Trophoblast cell (in vitro differentiated cells and primary cell): Measurements from ENCODE around the gene HECW1.

Experiments
- DNase-seq, 2 donors: peaks; one replicate each; pipeline ENCODE4 v3.0.0-alpha.2; 2016
- H2AFZ ChIP-seq: 2 replicates; pipeline ENCODE4 v1.6.1; 2013; ENCODE audit warnings: low read length, moderate library complexity, mild to moderate bottlenecking; ENCODE audit not compliant: insufficient read depth, poor library complexity
- H2AK5ac ChIP-seq: 2 replicates; pipeline ENCODE4 v1.6.1; 2013; ENCODE audit warnings: mild to moderate bottlenecking, low read length
- H2BK120ac ChIP-seq: 2 replicates; pipeline ENCODE4 v1.6.1; 2013; ENCODE audit warnings: low read length, mild to moderate bottlenecking, moderate library complexity; ENCODE audit not compliant: insufficient read depth, poor library complexity
- H2BK12ac ChIP-seq: 2 replicates; pipeline ENCODE4 v1.6.1; 2013; ENCODE audit warnings: mild to moderate bottlenecking, low read length, moderate library complexity
- H2BK5ac ChIP-seq: 2 replicates; pipeline ENCODE4 v1.6.1; 2013; ENCODE audit warnings: low read length, low read depth, moderate library complexity, mild to moderate bottlenecking; ENCODE audit not compliant: poor library complexity
- H3K14ac ChIP-seq: 2 replicates; pipeline ENCODE4 v1.6.1; 2013; ENCODE audit warnings: mild to moderate bottlenecking, low read length
- H3K18ac ChIP-seq: 2 replicates; pipeline ENCODE4 v1.6.1; 2013; ENCODE audit warnings: mild to moderate bottlenecking, low read length
- H3K23ac ChIP-seq: 2 replicates; pipeline ENCODE4 v1.6.1; 2013; ENCODE audit warnings: low read length
- H3K27ac ChIP-seq: 2 replicates; pipeline ENCODE4 v1.5.1; 2013; ENCODE audit warnings: low read depth, mild to moderate bottlenecking, inconsistent platforms, low read length, moderate library complexity
- H3K27me3 ChIP-seq: 2 replicates; pipeline ENCODE4 v1.6.1; 2013; ENCODE audit warnings: inconsistent platforms, mild to moderate bottlenecking, low read length, moderate library complexity; ENCODE audit not compliant: insufficient read depth
- H3K36me3 ChIP-seq, 2 experiments: 1 replicate in 1 of 2; 2 replicates in 1 of 2; pipeline ENCODE4 v1.6.1; 2013; ENCODE audit warnings: low read length in 2 of 2, mild to moderate bottlenecking in 2 of 2, moderate library complexity in 1 of 2; ENCODE audit not compliant: insufficient read depth in 2 of 2, control insufficient read depth in 1 of 2
- H3K4ac ChIP-seq: 2 replicates; pipeline ENCODE4 v1.6.1; 2013; ENCODE audit warnings: low read depth, mild to moderate bottlenecking, low read length, moderate library complexity
- H3K4me1 ChIP-seq, 2 experiments: 1 replicate in 1 of 2; 2 replicates in 1 of 2; pipeline ENCODE4 v1.6.1; 2013; ENCODE audit warnings: low read length in 2 of 2, mild to moderate bottlenecking in 2 of 2, moderate library complexity in 1 of 2; ENCODE audit not compliant: insufficient read depth in 2 of 2, control insufficient read depth in 1 of 2
- H3K4me2 ChIP-seq: 2 replicates; pipeline ENCODE4 v1.6.1; 2013; ENCODE audit warnings: inconsistent platforms, mild to moderate bottlenecking, low read length, moderate library complexity
- H3K4me3 ChIP-seq: 2 replicates; pipeline ENCODE4 v1.5.1; 2013; ENCODE audit warnings: mild to moderate bottlenecking, low read depth, low read length, inconsistent platforms
- H3K79me1 ChIP-seq: one replicate; pipeline ENCODE4 v1.6.1; 2013; ENCODE audit warnings: low read length
- H3K79me2 ChIP-seq: 2 replicates; pipeline ENCODE4 v1.6.1; 2013; ENCODE audit warnings: low read length, mild to moderate bottlenecking; ENCODE audit not compliant: control insufficient read depth, insufficient read depth, poor library complexity
- H3K9ac ChIP-seq: 2 replicates; pipeline ENCODE4 v1.6.1; 2013; ENCODE audit warnings: mild to moderate bottlenecking, low read length
- H3K9me3 ChIP-seq: 2 replicates; pipeline ENCODE4 v1.6.1; 2013; ENCODE audit warnings: low read depth, mild to moderate bottlenecking, control low read depth, inconsistent platforms, low read length; ENCODE audit not compliant: insufficient read depth
- H4K12ac ChIP-seq: 2 replicates; pipeline ENCODE4 v1.6.1; 2013; ENCODE audit warnings: low read depth, mild to moderate bottlenecking, low read length, moderate library complexity
- H4K8ac ChIP-seq: 2 replicates; pipeline ENCODE4 v1.6.1; 2013; ENCODE audit warnings: low read depth, mild to moderate bottlenecking, low read length, moderate library complexity
- H4K91ac ChIP-seq: one replicate; pipeline ENCODE4 v1.6.1; 2013; ENCODE audit warnings: low read depth, mild to moderate bottlenecking, low read length, moderate library complexity
- WGBS: extraction: QIAGEN DNeasy Blood & Tissue Kit; methylation state at CpG from one replicate; pipeline ENCODE4 v1.1.7; 2013; ENCODE audit warnings: missing lambda C conversion rate; ENCODE audit not compliant: insufficient read length, insufficient coverage; ENCODE audit errors: extremely low coverage; 5-methylcytosine and 5-hydroxymethylcytosine counted together

Gene HECW1

DNA sequence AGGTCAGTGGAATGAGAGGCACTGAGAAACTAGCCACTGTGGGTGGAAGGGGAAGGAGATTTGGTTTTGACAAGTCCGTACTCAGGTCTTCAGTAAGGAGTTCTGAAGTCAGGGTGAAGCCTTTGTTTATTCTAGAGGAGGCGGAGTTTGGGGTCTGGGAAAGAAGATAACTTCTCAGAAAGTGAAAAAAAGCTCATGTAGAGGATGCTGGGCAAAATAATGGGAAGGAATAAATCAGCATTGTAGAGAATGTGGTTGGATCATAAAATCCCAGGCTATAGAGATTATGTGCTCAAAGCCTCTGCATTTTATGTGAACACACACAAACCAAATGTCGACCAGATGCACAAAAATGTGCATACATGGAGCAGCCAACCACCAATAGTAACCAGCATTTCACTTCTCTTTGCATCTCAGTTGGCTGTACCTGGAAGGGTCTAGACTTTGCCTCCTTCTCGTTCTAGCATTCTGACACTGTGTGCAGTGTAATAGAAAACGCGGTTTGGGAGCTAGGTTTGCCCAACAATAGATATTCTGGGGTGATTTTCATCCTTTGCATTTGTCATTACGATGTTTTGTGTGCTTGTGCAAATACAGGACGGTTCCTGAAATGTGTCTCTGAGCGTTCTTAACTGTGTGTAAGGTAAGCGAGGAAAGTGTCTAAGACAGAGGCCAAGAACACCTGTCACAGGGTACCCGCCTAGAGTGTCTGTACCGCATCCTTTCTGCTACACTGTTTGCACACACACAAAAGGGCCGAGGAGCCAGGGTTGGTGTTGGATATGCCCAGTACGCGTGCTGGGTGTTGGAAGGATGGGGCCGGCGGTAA, 603 bp upstream of the HECW1 start:
- H4K8ac ChIP-seq = no peak overlapping the region
- H2AK5ac ChIP-seq = no peak overlapping the region
- H3K27ac ChIP-seq = no peak overlapping the region
- no peak overlapping the region for H3K4ac ChIP-seq
- no peak overlapping the region for H2BK120ac ChIP-seq
- no peak overlapping the region for H3K4me2 ChIP-seq
- H2BK12ac ChIP-seq = no peak overlapping the region
- no peak overlapping the region for H3K18ac ChIP-seq
- peaks cover 32% of the 10 kb centered on the region for H3K27me3 ChIP-seq
- no CpG with 5 or more reads among the region's 17 CpGs for WGBS
- H3K9ac ChIP-seq = no peak overlapping the region
- H2AFZ ChIP-seq = no peak overlapping the region
- DNase-seq = no peak
- H3K4me1 ChIP-seq = peaks cover 7 to 14% of the 10 kb centered on the region in 2 experiments
- H3K9me3 ChIP-seq = peaks cover 6% of the 10 kb centered on the region
- no peak overlapping the region for H4K91ac ChIP-seq
- no peak overlapping the region for H4K12ac ChIP-seq
- no peaks in the 10 kb centered on the region for H3K79me1 ChIP-seq
- no peak overlapping the region for H2BK5ac ChIP-seq
- no peaks in the 10 kb centered on the region for H3K36me3 ChIP-seq
- H3K23ac ChIP-seq = no peak overlapping the region
- no peaks in the 10 kb centered on the region for H3K79me2 ChIP-seq
- no peak overlapping the region for H3K14ac ChIP-seq
- H3K4me3 ChIP-seq = no peak overlapping the region

DNA sequence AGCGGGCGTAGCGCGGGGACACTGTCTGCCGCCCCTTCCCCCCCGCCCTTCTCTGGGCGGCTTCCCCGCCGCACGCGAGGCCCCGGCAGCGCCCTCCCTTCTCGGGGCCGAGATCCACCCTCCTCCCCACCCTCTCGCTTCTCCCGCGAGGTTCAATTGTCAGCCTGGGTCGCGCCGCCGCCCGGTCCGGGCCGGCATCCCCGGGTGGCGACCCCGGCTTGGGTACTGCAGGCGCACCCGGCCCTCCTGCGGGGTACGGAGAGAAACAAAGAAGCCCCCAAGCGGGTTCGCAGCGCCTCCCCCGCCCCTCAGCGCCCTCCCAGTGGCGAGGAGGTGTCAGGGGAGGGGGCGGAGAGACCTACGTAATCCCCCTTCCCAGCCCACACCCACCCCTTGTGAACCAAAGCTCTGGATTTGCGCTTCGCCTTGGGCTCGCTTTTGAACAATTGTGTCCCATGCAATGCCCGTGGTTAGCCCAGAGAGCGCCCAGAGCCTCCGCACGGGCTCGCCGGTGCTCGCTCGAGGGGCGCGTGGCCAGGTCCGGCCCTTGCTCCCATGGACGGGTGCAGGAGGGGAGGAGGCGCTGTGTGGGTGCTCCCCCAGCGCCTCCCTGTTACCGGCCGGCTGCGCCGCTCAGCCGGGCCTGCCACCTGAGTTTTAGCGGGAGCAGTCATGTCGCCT, 634 bp downstream of the HECW1 start:
- Histone ChIP-seq H4K8ac (no peak overlapping the region), H3K36me3 (no peaks in the 10 kb centered on the region), H4K12ac (no peak overlapping the region), H3K79me1 (no peaks in the 10 kb centered on the region), H2AK5ac (no peak overlapping the region), H3K27me3 (peaks cover 32% of the 10 kb centered on the region), H3K9ac (peak overlapping the region; percentile 11), H2BK5ac (no peak overlapping the region), H3K23ac (no peak overlapping the region), H3K4me2 (peak overlapping the region; percentile 88), H3K4ac (no peak overlapping the region), H2BK12ac (no peak overlapping the region), H3K18ac (no peak overlapping the region), H4K91ac (no peak overlapping the region), H3K9me3 (peaks cover 6% of the 10 kb centered on the region), H2BK120ac (no peak overlapping the region), H3K79me2 (no peaks in the 10 kb centered on the region), H3K4me3 (peak overlapping the region; percentile 67), H2AFZ (no peak overlapping the region), H3K14ac (no peak overlapping the region), H3K27ac (no peak overlapping the region), H3K4me1 (peaks cover 7 to 14% of the 10 kb centered on the region in 2 experiments)
- no CpG with 5 or more reads among the region's 64 CpGs for WGBS
- DNase-seq = peak in 1 of 2 donors; percentile 26

DNA sequence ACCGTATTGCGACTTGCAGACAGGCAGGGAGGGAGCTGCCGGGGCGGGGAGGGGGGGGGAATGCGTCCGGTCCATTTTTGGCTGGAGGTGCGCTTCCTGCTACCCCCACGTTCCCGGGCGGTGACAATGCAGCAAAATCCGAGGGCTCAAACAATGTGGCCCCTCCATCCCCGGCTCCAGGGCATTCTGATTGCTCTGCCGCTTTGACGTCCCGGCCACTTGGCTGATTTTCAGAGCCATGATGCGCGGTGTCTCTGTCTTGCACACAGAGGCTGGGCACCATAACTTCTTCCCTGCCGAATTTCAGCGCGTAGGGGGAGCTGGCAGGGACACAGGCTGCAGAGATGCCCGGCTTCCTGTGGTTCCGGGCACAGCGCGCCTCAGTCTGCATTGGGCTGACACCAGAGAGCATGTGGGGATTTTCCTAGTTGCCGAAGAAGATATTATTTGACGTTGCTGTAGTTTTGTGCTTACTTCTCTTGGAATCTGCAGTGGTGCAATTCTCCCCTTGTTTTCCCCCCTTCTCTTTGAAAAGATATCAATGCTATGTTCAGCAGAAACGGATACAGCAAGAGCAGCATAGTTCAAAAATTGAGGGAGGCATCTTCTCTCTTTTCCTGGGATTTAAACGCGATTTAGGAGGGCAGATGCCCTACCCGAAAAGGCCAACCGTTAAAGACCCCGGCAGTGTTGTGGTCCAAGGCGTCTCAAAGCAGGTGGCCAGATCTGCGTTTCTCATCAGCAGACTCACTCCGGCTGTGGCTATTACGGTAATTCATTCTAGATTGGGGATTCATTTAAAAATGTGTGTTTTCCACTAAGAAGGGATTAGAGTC, 1.4 kb downstream of the HECW1 start:
- H3K36me3 ChIP-seq = no peaks in the 10 kb centered on the region
- no CpG with 5 or more reads among the region's 36 CpGs for WGBS

DNA sequence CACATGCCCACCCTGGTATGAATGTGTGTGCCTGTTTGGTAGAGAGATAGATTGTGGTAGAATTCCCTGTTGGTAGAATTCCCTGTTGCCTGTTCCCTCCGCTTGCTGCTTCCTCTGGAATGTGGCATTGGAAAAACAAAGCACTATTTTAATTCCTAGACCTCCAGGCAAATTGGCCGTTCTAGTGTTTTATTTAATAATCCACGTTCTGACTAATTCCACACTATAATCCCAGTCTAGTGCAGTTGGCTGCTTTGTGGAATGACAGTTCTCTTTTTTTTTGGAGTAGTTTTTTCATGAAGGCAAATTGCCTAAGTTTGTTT, 2.0 kb downstream of the HECW1 start:
- Histone ChIP-seq H3K27me3 (peaks cover 32% of the 10 kb centered on the region), H3K4me2 (no peak overlapping the region), H3K4ac (no peak overlapping the region), H3K36me3 (no peaks in the 10 kb centered on the region), H2BK5ac (no peak overlapping the region), H3K14ac (no peak overlapping the region), H2AFZ (no peak overlapping the region), H3K9me3 (peaks cover 6% of the 10 kb centered on the region), H3K4me3 (no peak overlapping the region), H2BK12ac (no peak overlapping the region), H2AK5ac (no peak overlapping the region), H3K27ac (no peak overlapping the region), H3K79me1 (no peaks in the 10 kb centered on the region), H4K12ac (no peak overlapping the region), H3K9ac (no peak overlapping the region), H3K4me1 (peaks cover 7 to 18% of the 10 kb centered on the region in 2 experiments), H3K18ac (no peak overlapping the region), H4K8ac (no peak overlapping the region), H2BK120ac (no peak overlapping the region), H3K79me2 (no peaks in the 10 kb centered on the region), H4K91ac (no peak overlapping the region), H3K23ac (no peak overlapping the region)
- no peak for DNase-seq
- no CpG with 5 or more reads among the region's 3 CpGs for WGBS

More for the DNA sequence above, 1.4 kb downstream of the HECW1 start:
- Histone ChIP-seq H3K9ac (no peak overlapping the region), H3K27me3 (peaks cover 32% of the 10 kb centered on the region), H3K4me3 (peak overlapping the region; percentile 18), H3K79me1 (no peaks in the 10 kb centered on the region), H3K4me2 (peak overlapping the region; percentile 88), H3K14ac (no peak overlapping the region), H3K4ac (no peak overlapping the region), H2BK12ac (no peak overlapping the region), H3K18ac (no peak overlapping the region), H3K79me2 (no peaks in the 10 kb centered on the region), H3K27ac (no peak overlapping the region), H3K9me3 (peaks cover 6% of the 10 kb centered on the region), H2BK5ac (no peak overlapping the region), H2AK5ac (no peak overlapping the region), H2AFZ (no peak overlapping the region), H4K91ac (no peak overlapping the region), H2BK120ac (no peak overlapping the region), H4K8ac (no peak overlapping the region), H3K23ac (no peak overlapping the region), H3K4me1 (peaks cover 7 to 14% of the 10 kb centered on the region in 2 experiments), H4K12ac (no peak overlapping the region)
- DNase-seq = no peak
